Astrocyte (in vitro differentiated cells and primary cell): Measurements from ENCODE around the gene FN3KRP.

ENCODE experiments used
- EZH2 ChIP-seq: IDR thresholded peaks from 2 replicates; pipeline ENCODE4 v1.6.1; 2012; ENCODE audit warnings: mild to moderate bottlenecking, low read length, inconsistent platforms; ENCODE audit not compliant: insufficient read depth
- TF ChIP-seq, protein P1 (sequence below): IDR thresholded peaks from 2 replicates; pipeline ENCODE4 v1.5.1; 2011; ENCODE audit warnings: low read depth, mild to moderate bottlenecking, inconsistent platforms, low read length, moderate library complexity; ENCODE audit not compliant: insufficient read depth

DNA sequence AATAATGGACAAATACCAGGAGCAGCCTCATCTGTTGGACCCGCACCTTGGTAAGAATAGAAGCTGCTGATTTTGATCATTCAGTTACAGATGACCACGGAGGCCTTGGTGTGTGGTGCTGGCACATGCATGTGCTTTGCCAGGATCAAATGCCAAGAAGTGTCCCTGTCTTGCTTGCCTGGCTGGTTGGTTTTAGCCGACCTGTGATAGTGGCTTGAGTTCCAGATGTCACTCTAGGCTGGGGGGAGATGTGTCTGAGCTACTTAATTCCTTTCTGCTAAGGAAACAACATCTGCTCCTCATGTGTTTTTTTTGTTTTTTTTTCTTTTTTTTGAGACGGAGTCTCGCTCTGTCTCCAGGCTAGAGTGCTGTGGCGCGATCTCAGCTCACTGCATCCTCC lies 39.7 kb downstream of the FN3KRP start:
- TF ChIP-seq, protein P1, sequence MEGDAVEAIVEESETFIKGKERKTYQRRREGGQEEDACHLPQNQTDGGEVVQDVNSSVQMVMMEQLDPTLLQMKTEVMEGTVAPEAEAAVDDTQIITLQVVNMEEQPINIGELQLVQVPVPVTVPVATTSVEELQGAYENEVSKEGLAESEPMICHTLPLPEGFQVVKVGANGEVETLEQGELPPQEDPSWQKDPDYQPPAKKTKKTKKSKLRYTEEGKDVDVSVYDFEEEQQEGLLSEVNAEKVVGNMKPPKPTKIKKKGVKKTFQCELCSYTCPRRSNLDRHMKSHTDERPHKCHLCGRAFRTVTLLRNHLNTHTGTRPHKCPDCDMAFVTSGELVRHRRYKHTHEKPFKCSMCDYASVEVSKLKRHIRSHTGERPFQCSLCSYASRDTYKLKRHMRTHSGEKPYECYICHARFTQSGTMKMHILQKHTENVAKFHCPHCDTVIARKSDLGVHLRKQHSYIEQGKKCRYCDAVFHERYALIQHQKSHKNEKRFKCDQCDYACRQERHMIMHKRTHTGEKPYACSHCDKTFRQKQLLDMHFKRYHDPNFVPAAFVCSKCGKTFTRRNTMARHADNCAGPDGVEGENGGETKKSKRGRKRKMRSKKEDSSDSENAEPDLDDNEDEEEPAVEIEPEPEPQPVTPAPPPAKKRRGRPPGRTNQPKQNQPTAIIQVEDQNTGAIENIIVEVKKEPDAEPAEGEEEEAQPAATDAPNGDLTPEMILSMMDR, result no peak
- no peak for TF ChIP-seq EZH2
